H9 (cell line): ENCODE data around the gene TCEA3. TPM values are rescaled to one million over a fixed set of nuclear protein-coding genes. Genes with fewer than 3 reads are reported as not detected.

Experiments
- DNase-seq: peaks from one replicate; pipeline ENCODE4 v3.0.0-alpha.2; 2017
- H2AFZ ChIP-seq: one replicate; pipeline ENCODE4 v1.6.1; 2013; ENCODE audit warnings: mild to moderate bottlenecking, low read length, control low read depth, moderate library complexity
- H2AK5ac ChIP-seq: 2 replicates; pipeline ENCODE4 v1.6.1; 2013; ENCODE audit warnings: low read length, control low read depth, mixed read lengths; ENCODE audit not compliant: insufficient read length
- H2BK120ac ChIP-seq: one replicate; pipeline ENCODE4 v1.6.1; 2013; ENCODE audit warnings: low read depth, mild to moderate bottlenecking, low read length, control low read depth, inconsistent platforms; ENCODE audit not compliant: poor library complexity, severe bottlenecking
- H2BK12ac ChIP-seq: 2 replicates; pipeline ENCODE4 v1.6.1; 2013; ENCODE audit warnings: low read length, control low read depth, mixed read lengths, low read depth; ENCODE audit not compliant: insufficient read length
- H2BK15ac ChIP-seq: 2 replicates; pipeline ENCODE4 v1.6.1; 2013; ENCODE audit warnings: low read depth, low read length, control low read depth
- H2BK20ac ChIP-seq: one replicate; pipeline ENCODE4 v1.6.1; 2013; ENCODE audit warnings: low read depth, mild to moderate bottlenecking, low read length, control low read depth, inconsistent platforms; ENCODE audit not compliant: poor library complexity, severe bottlenecking
- H2BK5ac ChIP-seq: 2 replicates; pipeline ENCODE4 v1.6.1; 2013; ENCODE audit warnings: low read length, control low read depth, mixed read lengths; ENCODE audit not compliant: insufficient read length
- H3K14ac ChIP-seq: 2 replicates; pipeline ENCODE4 v1.6.1; 2013; ENCODE audit warnings: low read length, control low read depth; ENCODE audit not compliant: insufficient read depth
- H3K18ac ChIP-seq: 2 replicates; pipeline ENCODE4 v1.6.1; 2013; ENCODE audit warnings: low read depth, mild to moderate bottlenecking, mixed read lengths, low read length, control low read depth; ENCODE audit not compliant: insufficient read length
- H3K23ac ChIP-seq: 2 replicates; pipeline ENCODE4 v1.6.1; 2013; ENCODE audit warnings: low read length, control low read depth, mixed read lengths, low read depth; ENCODE audit not compliant: insufficient read length
- H3K23me2 ChIP-seq: 2 replicates; pipeline ENCODE4 v1.6.1; 2013; ENCODE audit warnings: low read depth, mild to moderate bottlenecking, mixed read lengths, low read length, control low read depth; ENCODE audit not compliant: insufficient read length, poor library complexity, severe bottlenecking
- H3K27ac ChIP-seq: 2 replicates; pipeline ENCODE4 v1.5.1; 2013; ENCODE audit warnings: low read length, control low read depth, mixed read lengths, low read depth; ENCODE audit not compliant: insufficient read length
- H3K27me3 ChIP-seq: 2 replicates; pipeline ENCODE4 v1.6.1; 2013; ENCODE audit warnings: low read length, control low read depth, inconsistent platforms; ENCODE audit not compliant: insufficient read depth
- H3K4ac ChIP-seq: 2 replicates; pipeline ENCODE4 v1.6.1; 2013; ENCODE audit warnings: low read depth, mild to moderate bottlenecking, control low read depth, inconsistent platforms, low read length, moderate library complexity
- H3K4me1 ChIP-seq: 2 replicates; pipeline ENCODE4 v1.6.1; 2013; ENCODE audit warnings: low read length, control low read depth, inconsistent platforms; ENCODE audit not compliant: insufficient read depth
- H3K4me2 ChIP-seq: 2 replicates; pipeline ENCODE4 v1.6.1; 2013; ENCODE audit warnings: low read length, control low read depth, mixed read lengths; ENCODE audit not compliant: insufficient read length, insufficient read depth
- H3K56ac ChIP-seq: 2 replicates; pipeline ENCODE4 v1.6.1; 2013; ENCODE audit warnings: low read depth, mild to moderate bottlenecking, mixed read lengths, low read length, control low read depth; ENCODE audit not compliant: insufficient read length
- H3K79me1 ChIP-seq: 2 replicates; pipeline ENCODE4 v1.6.1; 2013; ENCODE audit warnings: low read depth, mild to moderate bottlenecking, moderate library complexity, low read length, control low read depth, inconsistent platforms; ENCODE audit not compliant: insufficient read depth, poor library complexity, severe bottlenecking
- H3K79me2 ChIP-seq: 2 replicates; pipeline ENCODE4 v1.6.1; 2013; ENCODE audit warnings: low read length, control low read depth, inconsistent platforms; ENCODE audit not compliant: insufficient read depth
- H3K9ac ChIP-seq: 2 replicates; pipeline ENCODE4 v1.6.1; 2013; ENCODE audit warnings: low read length, control low read depth, mixed read lengths; ENCODE audit not compliant: insufficient read length; ENCODE audit errors: extremely low read depth
- H3K9me3 ChIP-seq: one replicate; pipeline ENCODE4 v1.6.1; 2013; ENCODE audit warnings: low read depth, low read length, inconsistent platforms; ENCODE audit not compliant: control insufficient read depth
- H3T11ph ChIP-seq: one replicate; pipeline ENCODE4 v1.6.1; 2013; ENCODE audit warnings: mild to moderate bottlenecking, low read length, control low read depth, inconsistent platforms
- H4K20me1 ChIP-seq: one replicate; pipeline ENCODE4 v1.6.1; 2013; ENCODE audit not compliant: control insufficient read depth, insufficient read length, insufficient read depth
- H4K5ac ChIP-seq: 2 replicates; pipeline ENCODE4 v1.6.1; 2013; ENCODE audit warnings: low read depth, mild to moderate bottlenecking, mixed read lengths, low read length, control low read depth; ENCODE audit not compliant: insufficient read length
- H4K8ac ChIP-seq: replicated peaks from 2 replicates; pipeline ENCODE4 v1.6.1; 2013; ENCODE audit warnings: low read length, control low read depth, mixed read lengths, low read depth; ENCODE audit not compliant: insufficient read length
- H4K91ac ChIP-seq: 2 replicates; pipeline ENCODE4 v1.6.1; 2013; ENCODE audit warnings: low read depth, mild to moderate bottlenecking, moderate library complexity, mixed read lengths, low read length, control low read depth; ENCODE audit not compliant: insufficient read length
- H3K27ac Mint-ChIP-seq, 3 experiments: 2 replicates in 2 of 3; 3 replicates in 1 of 3; pipeline ENCODE4 v1.8.0; 2020 to 2021; ENCODE audit warnings: mixed read lengths in 3 of 3, mild to moderate bottlenecking in 1 of 3, moderate library complexity in 1 of 3
- H3K27me3 Mint-ChIP-seq: 2 replicates; pipeline ENCODE4 v1.8.0; 2021; ENCODE audit warnings: low read depth, mild to moderate bottlenecking, moderate library complexity, mixed read lengths
- H3K36me3 Mint-ChIP-seq, 3 experiments: 2 replicates in 2 of 3; 3 replicates in 1 of 3; pipeline ENCODE4 v1.8.0; 2020 to 2021; ENCODE audit warnings: low read depth in 3 of 3, mixed read lengths in 3 of 3; ENCODE audit not compliant: insufficient read depth in 1 of 3
- H3K4me1 Mint-ChIP-seq, 2 experiments: 2 replicates each; pipeline ENCODE4 v1.8.0; 2020; ENCODE audit warnings: mixed read lengths in 2 of 2
- H3K4me3 Mint-ChIP-seq, 2 experiments: 2 replicates in 1 of 2; 3 replicates in 1 of 2; pipeline ENCODE4 v1.8.0; 2020 to 2021; ENCODE audit warnings: mild to moderate bottlenecking in 2 of 2, mixed read lengths in 2 of 2, moderate library complexity in 1 of 2
- H3K9me3 Mint-ChIP-seq, 2 experiments: 2 replicates in 1 of 2; 3 replicates in 1 of 2; pipeline ENCODE4 v1.8.0; 2020; ENCODE audit warnings: mild to moderate bottlenecking in 2 of 2, mixed read lengths in 2 of 2, moderate library complexity in 1 of 2
- CTCF ChIP-seq: fragments of 200-600 bp; sonication (generic); conservative IDR thresholded peaks from 3 replicates; pipeline ENCODE4 v1.8.0; 2021; ENCODE audit warnings: antibody characterized with exemption, mild to moderate bottlenecking
- WGBS: extraction: QIAGEN DNeasy Blood & Tissue Kit; methylation state at CpG from one replicate; pipeline ENCODE4 v1.1.7; 2013; ENCODE audit warnings: missing lambda C conversion rate, low lambda C conversion rate, mixed read lengths; ENCODE audit not compliant: insufficient read length; ENCODE audit errors: extremely low coverage; 5-methylcytosine and 5-hydroxymethylcytosine counted together
- total RNA-seq: library from RNA; stranded (reverse); gene quantifications from 2 replicates; pipeline ENCODE4 v1.2.1, GENCODE V29; 2021

Gene TCEA3
- total RNA-seq, 1 experiment from 2014 or later: 0.37 TPM

DNA sequence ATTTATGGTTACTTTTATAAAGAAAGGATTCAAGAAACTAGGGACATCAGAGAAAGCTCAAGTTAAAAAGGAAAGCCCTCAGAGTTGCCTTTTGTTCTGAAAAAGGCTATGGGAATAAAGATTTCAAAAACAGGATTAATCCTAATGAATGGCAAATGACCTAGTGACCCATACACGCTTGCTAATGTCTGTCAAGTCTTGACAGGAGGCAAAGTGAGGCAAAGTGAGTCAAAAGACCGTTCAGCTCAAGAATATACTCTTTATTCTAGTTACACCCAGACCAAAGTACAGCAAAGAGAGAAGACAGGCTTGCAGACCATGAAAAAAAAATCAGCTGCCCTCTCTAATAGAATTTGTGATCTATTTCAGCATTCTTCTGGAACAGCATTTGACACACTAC is 58.4 kb downstream of the TCEA3 start:
- Histone ChIP-seq H3K4me2 (no peak overlapping the region), H2AK5ac (no peak overlapping the region), H4K20me1 (peaks cover under 1% of the 10 kb centered on the region), H3K18ac (no peak overlapping the region), H3K79me1 (no peaks in the 10 kb centered on the region), H2BK15ac (no peak overlapping the region), H2BK12ac (no peak overlapping the region), H3K79me2 (no peaks in the 10 kb centered on the region), H3K9ac (no peak overlapping the region), H3K27ac (no peak overlapping the region), H3K4me1 (no peaks in the 10 kb centered on the region), H2AFZ (no peak overlapping the region), H4K91ac (no peak overlapping the region), H3K56ac (no peak overlapping the region), H3K9me3 (peaks cover 25% of the 10 kb centered on the region), H3K27me3 (peaks cover 44% of the 10 kb centered on the region), H3K23me2 (peaks cover 5% of the 10 kb centered on the region), H2BK5ac (no peak overlapping the region), H3K23ac (no peak overlapping the region), H3K4ac (no peak overlapping the region), H2BK120ac (no peak overlapping the region), H2BK20ac (no peak overlapping the region), H4K5ac (no peak overlapping the region), H4K8ac (no peak overlapping the region), H3K14ac (no peak overlapping the region), H3T11ph (no peak overlapping the region)
- H3K36me3 Mint-ChIP-seq: peaks cover 21 to 25% (median 23%) of the 10 kb centered on the region in 3 experiments
- TF ChIP-seq CTCF: no peak
- no peak overlapping the region for H3K27ac Mint-ChIP-seq
- no CpG with 5 or more reads among the region's 2 CpGs for WGBS
- H3K9me3 Mint-ChIP-seq: peaks cover 43 to 56% of the 10 kb centered on the region in 2 experiments
- H3K4me1 Mint-ChIP-seq: peaks cover 19 to 24% of the 10 kb centered on the region in 2 experiments
- H3K4me3 Mint-ChIP-seq: no peak overlapping the region
- DNase-seq: no peak
- peaks cover 72% of the 10 kb centered on the region for H3K27me3 Mint-ChIP-seq
